Spleen (tissue), 7 donors: Measurements from ENCODE around the gene TMEM61.

Source experiments
- POLR2AphosphoS5 ChIP-seq, 3 donors: sonication (generic); formaldehyde crosslinking; IDR thresholded peaks; one replicate each; pipeline ENCODE4 v1.5.1; 2017; ENCODE audit warnings: antibody characterized with exemption in 3 of 3
- TF ChIP-seq, protein P1 (sequence below), 11 experiments: fragments of 200-600 bp in 7 of 11; fragments of 450-650 bp in 4 of 11; sonication (generic) in 4 of 11; IDR thresholded peaks in 8 of 11; conservative IDR thresholded peaks in 3 of 11; 1 replicate in 7 of 11; 2 replicates in 4 of 11; pipeline versions ENCODE4 v1.4.0 to v1.8.0; 2016 to 2021; ENCODE audit warnings: antibody characterized with exemption in 11 of 11, inconsistent platforms in 4 of 11, mild to moderate bottlenecking in 1 of 11
- donor health status: DM: no; HTN: no; CAD: no; lungs with moderate emphysema.
- donor health status: DM: no; HTN: no; CAD: no.
- donor health status: DM: no; HTN: no; CAD: no.

DNA sequence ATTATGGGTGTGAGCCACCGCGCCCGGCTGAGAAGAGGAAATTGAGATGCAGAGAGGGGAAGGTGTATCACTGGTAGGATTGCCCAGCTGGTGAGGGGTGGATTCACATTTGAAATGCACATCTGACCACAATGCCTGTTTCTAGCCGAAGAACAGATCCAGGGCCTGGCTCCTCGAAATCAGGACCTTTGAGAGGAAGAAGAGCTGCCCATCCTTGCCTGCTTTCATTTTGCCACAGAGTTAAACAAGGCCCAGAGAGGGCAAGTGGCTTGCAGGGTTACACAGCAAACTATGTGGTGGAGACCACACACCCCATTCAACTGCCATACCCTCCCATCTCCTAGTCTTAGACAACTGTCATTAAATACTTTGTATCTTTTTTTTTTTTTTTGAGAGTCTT is 32.9 kb upstream of the TMEM61 start:
- no peak for TF ChIP-seq POLR2AphosphoS5 (IDR thresholded peaks at IDR 0.05)
- TF ChIP-seq, protein P1, sequence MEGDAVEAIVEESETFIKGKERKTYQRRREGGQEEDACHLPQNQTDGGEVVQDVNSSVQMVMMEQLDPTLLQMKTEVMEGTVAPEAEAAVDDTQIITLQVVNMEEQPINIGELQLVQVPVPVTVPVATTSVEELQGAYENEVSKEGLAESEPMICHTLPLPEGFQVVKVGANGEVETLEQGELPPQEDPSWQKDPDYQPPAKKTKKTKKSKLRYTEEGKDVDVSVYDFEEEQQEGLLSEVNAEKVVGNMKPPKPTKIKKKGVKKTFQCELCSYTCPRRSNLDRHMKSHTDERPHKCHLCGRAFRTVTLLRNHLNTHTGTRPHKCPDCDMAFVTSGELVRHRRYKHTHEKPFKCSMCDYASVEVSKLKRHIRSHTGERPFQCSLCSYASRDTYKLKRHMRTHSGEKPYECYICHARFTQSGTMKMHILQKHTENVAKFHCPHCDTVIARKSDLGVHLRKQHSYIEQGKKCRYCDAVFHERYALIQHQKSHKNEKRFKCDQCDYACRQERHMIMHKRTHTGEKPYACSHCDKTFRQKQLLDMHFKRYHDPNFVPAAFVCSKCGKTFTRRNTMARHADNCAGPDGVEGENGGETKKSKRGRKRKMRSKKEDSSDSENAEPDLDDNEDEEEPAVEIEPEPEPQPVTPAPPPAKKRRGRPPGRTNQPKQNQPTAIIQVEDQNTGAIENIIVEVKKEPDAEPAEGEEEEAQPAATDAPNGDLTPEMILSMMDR (IDR thresholded peaks at IDR 0.05 in 8 of 11, conservative IDR thresholded peaks at IDR 0.05 in 3 of 11): no peak
